H9 (cell line): Measurements from ENCODE around the gene ACYP2. TPM values are rescaled to one million over a fixed set of nuclear protein-coding genes. Genes with fewer than 3 reads are reported as not detected.

Experiments
- DNase-seq: peaks from one replicate; pipeline ENCODE4 v3.0.0-alpha.2; 2017
- H2AFZ ChIP-seq: one replicate; pipeline ENCODE4 v1.6.1; 2013; ENCODE audit warnings: mild to moderate bottlenecking, low read length, control low read depth, moderate library complexity
- H2AK5ac ChIP-seq: 2 replicates; pipeline ENCODE4 v1.6.1; 2013; ENCODE audit warnings: low read length, control low read depth, mixed read lengths; ENCODE audit not compliant: insufficient read length
- H2BK120ac ChIP-seq: one replicate; pipeline ENCODE4 v1.6.1; 2013; ENCODE audit warnings: low read depth, mild to moderate bottlenecking, low read length, control low read depth, inconsistent platforms; ENCODE audit not compliant: poor library complexity, severe bottlenecking
- H2BK12ac ChIP-seq: 2 replicates; pipeline ENCODE4 v1.6.1; 2013; ENCODE audit warnings: low read length, control low read depth, mixed read lengths, low read depth; ENCODE audit not compliant: insufficient read length
- H2BK15ac ChIP-seq: 2 replicates; pipeline ENCODE4 v1.6.1; 2013; ENCODE audit warnings: low read depth, low read length, control low read depth
- H2BK20ac ChIP-seq: one replicate; pipeline ENCODE4 v1.6.1; 2013; ENCODE audit warnings: low read depth, mild to moderate bottlenecking, low read length, control low read depth, inconsistent platforms; ENCODE audit not compliant: poor library complexity, severe bottlenecking
- H2BK5ac ChIP-seq: 2 replicates; pipeline ENCODE4 v1.6.1; 2013; ENCODE audit warnings: low read length, control low read depth, mixed read lengths; ENCODE audit not compliant: insufficient read length
- H3K14ac ChIP-seq: 2 replicates; pipeline ENCODE4 v1.6.1; 2013; ENCODE audit warnings: low read length, control low read depth; ENCODE audit not compliant: insufficient read depth
- H3K18ac ChIP-seq: 2 replicates; pipeline ENCODE4 v1.6.1; 2013; ENCODE audit warnings: low read depth, mild to moderate bottlenecking, mixed read lengths, low read length, control low read depth; ENCODE audit not compliant: insufficient read length
- H3K23ac ChIP-seq: 2 replicates; pipeline ENCODE4 v1.6.1; 2013; ENCODE audit warnings: low read length, control low read depth, mixed read lengths, low read depth; ENCODE audit not compliant: insufficient read length
- H3K23me2 ChIP-seq: 2 replicates; pipeline ENCODE4 v1.6.1; 2013; ENCODE audit warnings: low read depth, mild to moderate bottlenecking, mixed read lengths, low read length, control low read depth; ENCODE audit not compliant: insufficient read length, poor library complexity, severe bottlenecking
- H3K27ac ChIP-seq: 2 replicates; pipeline ENCODE4 v1.5.1; 2013; ENCODE audit warnings: low read length, control low read depth, mixed read lengths, low read depth; ENCODE audit not compliant: insufficient read length
- H3K27me3 ChIP-seq: 2 replicates; pipeline ENCODE4 v1.6.1; 2013; ENCODE audit warnings: low read length, control low read depth, inconsistent platforms; ENCODE audit not compliant: insufficient read depth
- H3K4ac ChIP-seq: 2 replicates; pipeline ENCODE4 v1.6.1; 2013; ENCODE audit warnings: low read depth, mild to moderate bottlenecking, control low read depth, inconsistent platforms, low read length, moderate library complexity
- H3K4me1 ChIP-seq: 2 replicates; pipeline ENCODE4 v1.6.1; 2013; ENCODE audit warnings: low read length, control low read depth, inconsistent platforms; ENCODE audit not compliant: insufficient read depth
- H3K4me2 ChIP-seq: 2 replicates; pipeline ENCODE4 v1.6.1; 2013; ENCODE audit warnings: low read length, control low read depth, mixed read lengths; ENCODE audit not compliant: insufficient read length, insufficient read depth
- H3K56ac ChIP-seq: 2 replicates; pipeline ENCODE4 v1.6.1; 2013; ENCODE audit warnings: low read depth, mild to moderate bottlenecking, mixed read lengths, low read length, control low read depth; ENCODE audit not compliant: insufficient read length
- H3K79me1 ChIP-seq: 2 replicates; pipeline ENCODE4 v1.6.1; 2013; ENCODE audit warnings: low read depth, mild to moderate bottlenecking, moderate library complexity, low read length, control low read depth, inconsistent platforms; ENCODE audit not compliant: insufficient read depth, poor library complexity, severe bottlenecking
- H3K79me2 ChIP-seq: 2 replicates; pipeline ENCODE4 v1.6.1; 2013; ENCODE audit warnings: low read length, control low read depth, inconsistent platforms; ENCODE audit not compliant: insufficient read depth
- H3K9ac ChIP-seq: 2 replicates; pipeline ENCODE4 v1.6.1; 2013; ENCODE audit warnings: low read length, control low read depth, mixed read lengths; ENCODE audit not compliant: insufficient read length; ENCODE audit errors: extremely low read depth
- H3K9me3 ChIP-seq: one replicate; pipeline ENCODE4 v1.6.1; 2013; ENCODE audit warnings: low read depth, low read length, inconsistent platforms; ENCODE audit not compliant: control insufficient read depth
- H3T11ph ChIP-seq: one replicate; pipeline ENCODE4 v1.6.1; 2013; ENCODE audit warnings: mild to moderate bottlenecking, low read length, control low read depth, inconsistent platforms
- H4K20me1 ChIP-seq: one replicate; pipeline ENCODE4 v1.6.1; 2013; ENCODE audit not compliant: control insufficient read depth, insufficient read length, insufficient read depth
- H4K5ac ChIP-seq: 2 replicates; pipeline ENCODE4 v1.6.1; 2013; ENCODE audit warnings: low read depth, mild to moderate bottlenecking, mixed read lengths, low read length, control low read depth; ENCODE audit not compliant: insufficient read length
- H4K8ac ChIP-seq: replicated peaks from 2 replicates; pipeline ENCODE4 v1.6.1; 2013; ENCODE audit warnings: low read length, control low read depth, mixed read lengths, low read depth; ENCODE audit not compliant: insufficient read length
- H4K91ac ChIP-seq: 2 replicates; pipeline ENCODE4 v1.6.1; 2013; ENCODE audit warnings: low read depth, mild to moderate bottlenecking, moderate library complexity, mixed read lengths, low read length, control low read depth; ENCODE audit not compliant: insufficient read length
- H3K27ac Mint-ChIP-seq, 3 experiments: 2 replicates in 2 of 3; 3 replicates in 1 of 3; pipeline ENCODE4 v1.8.0; 2020 to 2021; ENCODE audit warnings: mixed read lengths in 3 of 3, mild to moderate bottlenecking in 1 of 3, moderate library complexity in 1 of 3
- H3K27me3 Mint-ChIP-seq: 2 replicates; pipeline ENCODE4 v1.8.0; 2021; ENCODE audit warnings: low read depth, mild to moderate bottlenecking, moderate library complexity, mixed read lengths
- H3K36me3 Mint-ChIP-seq, 3 experiments: 2 replicates in 2 of 3; 3 replicates in 1 of 3; pipeline ENCODE4 v1.8.0; 2020 to 2021; ENCODE audit warnings: low read depth in 3 of 3, mixed read lengths in 3 of 3; ENCODE audit not compliant: insufficient read depth in 1 of 3
- H3K4me1 Mint-ChIP-seq, 2 experiments: 2 replicates each; pipeline ENCODE4 v1.8.0; 2020; ENCODE audit warnings: mixed read lengths in 2 of 2
- H3K4me3 Mint-ChIP-seq, 2 experiments: 2 replicates in 1 of 2; 3 replicates in 1 of 2; pipeline ENCODE4 v1.8.0; 2020 to 2021; ENCODE audit warnings: mild to moderate bottlenecking in 2 of 2, mixed read lengths in 2 of 2, moderate library complexity in 1 of 2
- H3K9me3 Mint-ChIP-seq, 2 experiments: 2 replicates in 1 of 2; 3 replicates in 1 of 2; pipeline ENCODE4 v1.8.0; 2020; ENCODE audit warnings: mild to moderate bottlenecking in 2 of 2, mixed read lengths in 2 of 2, moderate library complexity in 1 of 2
- CTCF ChIP-seq: fragments of 200-600 bp; sonication (generic); conservative IDR thresholded peaks from 3 replicates; pipeline ENCODE4 v1.8.0; 2021; ENCODE audit warnings: antibody characterized with exemption, mild to moderate bottlenecking
- WGBS: extraction: QIAGEN DNeasy Blood & Tissue Kit; methylation state at CpG from one replicate; pipeline ENCODE4 v1.1.7; 2013; ENCODE audit warnings: missing lambda C conversion rate, low lambda C conversion rate, mixed read lengths; ENCODE audit not compliant: insufficient read length; ENCODE audit errors: extremely low coverage; 5-methylcytosine and 5-hydroxymethylcytosine counted together
- total RNA-seq: library from RNA; stranded (reverse); gene quantifications from 2 replicates; pipeline ENCODE4 v1.2.1, GENCODE V29; 2021

The ACYP2 gene
- total RNA-seq, 1 experiment from 2014 or later: 3.2 TPM

- H2BK20ac ChIP-seq: no peak overlapping the region
- no peak overlapping the region for H4K5ac ChIP-seq
- H4K8ac ChIP-seq: no peak overlapping the region
- H3K9ac ChIP-seq: no peak overlapping the region
- H3K4me1 ChIP-seq: no peaks in the 10 kb centered on the region
- no peaks in the 10 kb centered on the region for H3K79me2 ChIP-seq
- H3K27me3 Mint-ChIP-seq: no peaks in the 10 kb centered on the region
- no peaks in the 10 kb centered on the region for H3K79me1 ChIP-seq
- no peaks in the 10 kb centered on the region for H3K9me3 Mint-ChIP-seq
- no peak for DNase-seq
- no peak overlapping the region for H3K4me2 ChIP-seq
- no peak for TF ChIP-seq CTCF
- no peak overlapping the region for H3T11ph ChIP-seq
- no peaks in the 10 kb centered on the region for H3K9me3 ChIP-seq
- no peak overlapping the region for H3K18ac ChIP-seq
- H2BK5ac ChIP-seq: no peak overlapping the region
- H4K20me1 ChIP-seq: no peaks in the 10 kb centered on the region
- H3K23ac ChIP-seq: no peak overlapping the region
- no peak overlapping the region for H3K14ac ChIP-seq
- H3K4ac ChIP-seq: no peak overlapping the region
- H2AFZ ChIP-seq: no peak overlapping the region
- H4K91ac ChIP-seq: no peak overlapping the region
- H3K27me3 ChIP-seq: no peaks in the 10 kb centered on the region
- no peak overlapping the region for H3K56ac ChIP-seq
- no peak overlapping the region for H3K4me3 Mint-ChIP-seq
- H3K36me3 Mint-ChIP-seq: no peaks in the 10 kb centered on the region
- no CpG with 5 or more reads among the region's 2 CpGs for WGBS
- H2BK12ac ChIP-seq: no peak overlapping the region
- no peak overlapping the region for H3K27ac Mint-ChIP-seq
- no peaks in the 10 kb centered on the region for H3K4me1 Mint-ChIP-seq
- no peak overlapping the region for H2AK5ac ChIP-seq
- no peaks in the 10 kb centered on the region for H3K23me2 ChIP-seq
- H2BK15ac ChIP-seq: no peak overlapping the region
- H3K27ac ChIP-seq: no peak overlapping the region
- H2BK120ac ChIP-seq: no peak overlapping the region
Measured at GRCh38 chr2:54077088-54077900, 38.1 kb upstream of the ACYP2 start.
